Mesenchymal stem cell (in vitro differentiated cells and primary cell): Measurements from ENCODE around the gene CARD18.
A peak's percentile ranks its signal among the peaks of the same experiment; 100 is the strongest.

Source experiments
- DNase-seq: peaks from one replicate; pipeline ENCODE4 v3.0.0-alpha.2; 2013
- H2AFZ ChIP-seq: one replicate; pipeline ENCODE4 v1.6.1; 2013; ENCODE audit warnings: low read depth, mild to moderate bottlenecking, control low read depth, inconsistent platforms, low read length, moderate library complexity
- H2AK5ac ChIP-seq: 2 replicates; pipeline ENCODE4 v1.6.1; 2013; ENCODE audit warnings: low read length, moderate library complexity, mild to moderate bottlenecking, inconsistent platforms; ENCODE audit not compliant: severe bottlenecking
- H2BK120ac ChIP-seq: one replicate; pipeline ENCODE4 v1.6.1; 2013; ENCODE audit warnings: low read depth, mild to moderate bottlenecking, inconsistent platforms, low read length, moderate library complexity
- H2BK12ac ChIP-seq, 2 experiments: one replicate each; pipeline ENCODE4 v1.6.1; 2013; ENCODE audit warnings: inconsistent platforms in 2 of 2, low read length in 2 of 2, mild to moderate bottlenecking in 2 of 2, moderate library complexity in 2 of 2, control low read depth in 1 of 2
- H2BK15ac ChIP-seq: one replicate; pipeline ENCODE4 v1.6.1; 2013; ENCODE audit warnings: mild to moderate bottlenecking, low read depth, inconsistent platforms; ENCODE audit not compliant: poor library complexity, severe bottlenecking
- H2BK5ac ChIP-seq: 2 replicates; pipeline ENCODE4 v1.6.1; 2013; ENCODE audit warnings: low read depth, mild to moderate bottlenecking, low read length, control low read depth, inconsistent platforms; ENCODE audit not compliant: poor library complexity, severe bottlenecking
- H3K14ac ChIP-seq, 2 experiments: one replicate each; pipeline ENCODE4 v1.6.1; 2013; ENCODE audit warnings: inconsistent platforms in 2 of 2, low read length in 2 of 2, control low read depth in 1 of 2, mild to moderate bottlenecking in 1 of 2, moderate library complexity in 1 of 2
- H3K18ac ChIP-seq, 2 experiments: one replicate each; pipeline ENCODE4 v1.6.1; 2013; ENCODE audit warnings: inconsistent platforms in 2 of 2, low read length in 2 of 2, control low read depth in 1 of 2, low read depth in 1 of 2, mild to moderate bottlenecking in 1 of 2
- H3K23ac ChIP-seq, 2 experiments: one replicate each; pipeline ENCODE4 v1.6.1; 2013; ENCODE audit warnings: inconsistent platforms in 2 of 2, low read length in 2 of 2, mild to moderate bottlenecking in 2 of 2, moderate library complexity in 2 of 2, control low read depth in 1 of 2
- H3K27ac ChIP-seq: 2 replicates; pipeline ENCODE4 v1.5.1; 2013; ENCODE audit warnings: mild to moderate bottlenecking, moderate library complexity, low read length, control low read depth, inconsistent platforms; ENCODE audit not compliant: poor library complexity, severe bottlenecking
- H3K27me3 ChIP-seq, 2 experiments: 2 replicates each; pipeline versions ENCODE4 v1.6.1 to v1.7.0; 2013; ENCODE audit warnings: low read length in 2 of 2, mild to moderate bottlenecking in 2 of 2, moderate library complexity in 2 of 2, control low read depth in 1 of 2, inconsistent platforms in 1 of 2; ENCODE audit not compliant: control insufficient read depth in 1 of 2, insufficient read depth in 1 of 2
- H3K36me3 ChIP-seq, 2 experiments: 2 replicates each; pipeline versions ENCODE4 v1.6.1 to v1.7.0; 2013; ENCODE audit warnings: low read length in 2 of 2, control low read depth in 1 of 2, inconsistent platforms in 1 of 2, low read depth in 1 of 2, mild to moderate bottlenecking in 1 of 2; ENCODE audit not compliant: insufficient read depth in 2 of 2, control insufficient read depth in 1 of 2
- H3K4ac ChIP-seq, 2 experiments: one replicate each; pipeline ENCODE4 v1.6.1; 2013; ENCODE audit warnings: inconsistent platforms in 2 of 2, low read length in 2 of 2, mild to moderate bottlenecking in 2 of 2, moderate library complexity in 2 of 2, control low read depth in 1 of 2, low read depth in 1 of 2
- H3K4me1 ChIP-seq: 2 replicates; pipeline ENCODE4 v1.6.1; 2013; ENCODE audit warnings: low read depth, low read length, control low read depth; ENCODE audit not compliant: control insufficient read depth, insufficient read depth
- H3K4me2 ChIP-seq: 2 replicates; pipeline ENCODE4 v1.6.1; 2013; ENCODE audit warnings: low read length, mild to moderate bottlenecking, inconsistent platforms; ENCODE audit not compliant: poor library complexity, severe bottlenecking
- H3K4me3 ChIP-seq, 2 experiments: 2 replicates each; pipeline versions ENCODE4 v1.5.1 to v1.7.0; 2013; ENCODE audit warnings: low read length in 2 of 2, mild to moderate bottlenecking in 2 of 2, control low read depth in 1 of 2, low read depth in 1 of 2; ENCODE audit not compliant: insufficient read depth in 1 of 2
- H3K79me1 ChIP-seq: replicated peaks from 2 replicates; pipeline ENCODE4 v1.6.1; 2013; ENCODE audit warnings: mild to moderate bottlenecking, control low read depth, low read length, inconsistent platforms; ENCODE audit not compliant: poor library complexity, severe bottlenecking
- H3K9ac ChIP-seq: 2 replicates; pipeline ENCODE4 v1.7.0; 2013; ENCODE audit warnings: mild to moderate bottlenecking, low read length, moderate library complexity
- H3K9me3 ChIP-seq: 2 replicates; pipeline ENCODE4 v1.7.0; 2013; ENCODE audit warnings: mild to moderate bottlenecking, low read length; ENCODE audit not compliant: control insufficient read depth
- H4K8ac ChIP-seq: one replicate; pipeline ENCODE4 v1.6.1; 2013; ENCODE audit warnings: inconsistent platforms, mild to moderate bottlenecking, low read length, moderate library complexity
- H4K91ac ChIP-seq: one replicate; pipeline ENCODE4 v1.6.1; 2013; ENCODE audit warnings: mild to moderate bottlenecking, low read length, inconsistent platforms
- WGBS: methylation state at CpG from one replicate; pipeline ENCODE4 v1.1.7; 2013; ENCODE audit warnings: mixed read lengths; 5-methylcytosine and 5-hydroxymethylcytosine counted together

Gene CARD18

DNA sequence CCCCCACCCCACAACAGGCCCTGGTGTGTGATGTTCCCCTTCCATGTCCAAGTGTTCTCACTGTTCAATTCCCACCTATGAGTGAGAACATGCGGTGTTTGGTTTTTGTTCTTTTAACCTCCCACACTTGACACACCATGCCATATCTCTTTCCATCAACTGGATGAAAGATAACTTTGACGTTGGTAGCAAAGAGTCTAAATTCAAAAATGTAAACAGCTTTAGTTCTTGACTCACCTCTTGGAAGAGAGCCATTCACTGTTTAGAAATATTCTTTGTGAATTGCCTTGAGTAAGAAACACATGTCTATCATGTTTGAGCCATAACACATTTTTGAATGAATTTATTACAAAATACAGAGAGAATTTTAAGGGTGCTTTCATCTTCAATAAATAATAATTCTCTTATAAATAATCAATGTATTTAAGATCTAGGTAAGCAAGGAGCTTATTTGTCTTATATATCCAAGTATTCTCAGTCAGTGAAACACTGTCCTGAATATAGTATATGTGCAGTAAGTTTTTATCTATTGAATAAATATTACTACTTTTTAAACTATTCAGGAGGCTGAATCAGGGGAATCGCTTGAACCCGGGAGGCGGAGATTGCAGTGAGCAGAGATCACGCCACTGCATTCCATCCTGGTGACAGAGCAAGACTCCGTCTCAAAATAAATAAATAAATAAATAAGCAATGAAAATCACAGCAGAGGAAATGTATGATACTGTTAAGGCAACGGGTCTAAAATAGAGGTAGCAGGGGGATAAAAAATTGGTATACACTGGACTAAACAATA lies 6.7 kb downstream of the CARD18 start:
- Histone ChIP-seq H3K9me3 (peaks cover 8% of the 10 kb centered on the region), H2BK12ac (no peak overlapping the region), H3K27ac (no peak overlapping the region), H2BK5ac (no peak overlapping the region), H4K91ac (no peak overlapping the region), H2BK120ac (no peak overlapping the region), H3K4me2 (no peak overlapping the region), H3K9ac (no peak overlapping the region), H3K23ac (no peak overlapping the region), H3K4me1 (no peaks in the 10 kb centered on the region), H3K27me3 (no peaks in the 10 kb centered on the region), H2BK15ac (no peak overlapping the region), H3K79me1 (no peaks in the 10 kb centered on the region), H3K36me3 (no peaks in the 10 kb centered on the region), H3K14ac (no peak overlapping the region), H3K4ac (no peak overlapping the region), H2AK5ac (no peak overlapping the region), H4K8ac (no peak overlapping the region), H2AFZ (no peak overlapping the region), H3K4me3 (no peak overlapping the region), H3K18ac (no peak overlapping the region)
- 56% methylated on average over 3 of the region's 8 CpGs for WGBS
- DNase-seq, result peak; percentile 76

DNA sequence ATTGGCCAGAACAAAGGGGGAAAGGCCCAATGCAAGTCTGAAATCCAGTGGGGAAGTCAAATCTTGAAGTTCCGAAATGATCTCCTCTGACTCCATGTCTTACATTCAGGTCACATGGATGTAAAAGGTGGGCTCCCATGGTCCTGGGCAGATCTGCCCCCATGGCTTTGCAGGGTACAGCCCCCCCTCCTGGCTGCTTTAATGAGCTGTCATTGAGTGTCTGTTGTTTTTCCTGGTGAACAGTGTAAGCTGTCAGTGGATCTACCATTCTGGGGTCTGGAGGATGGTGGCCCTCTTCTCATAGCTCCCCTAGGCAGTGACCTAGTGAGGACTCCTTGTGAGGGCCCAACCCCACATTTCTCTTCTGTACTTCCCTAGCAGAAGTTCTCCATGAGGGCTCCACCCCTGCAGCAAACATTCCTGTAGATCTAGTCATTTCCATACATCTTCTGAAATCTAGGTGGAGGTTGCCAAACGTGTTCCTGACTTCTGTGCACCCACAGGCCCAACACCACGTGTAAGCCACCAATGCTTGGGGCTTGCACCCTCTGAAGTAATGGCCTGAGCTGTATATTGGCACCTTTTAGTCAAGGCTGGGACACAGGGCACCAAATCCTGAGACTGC lies 9.3 kb downstream of the CARD18 start:
- Histone ChIP-seq H2AK5ac (no peak overlapping the region), H2BK12ac (no peak overlapping the region), H3K27me3 (no peaks in the 10 kb centered on the region), H2BK15ac (no peak overlapping the region), H3K27ac (no peak overlapping the region), H3K4ac (no peak overlapping the region), H4K8ac (peak overlapping the region; percentile 17), H3K9me3 (peaks cover 8% of the 10 kb centered on the region), H4K91ac (no peak overlapping the region), H2AFZ (no peak overlapping the region), H3K4me1 (no peaks in the 10 kb centered on the region), H3K4me2 (no peak overlapping the region), H3K4me3 (no peak overlapping the region), H3K23ac (no peak overlapping the region), H3K14ac (no peak overlapping the region), H3K9ac (no peak overlapping the region), H3K18ac (no peak overlapping the region), H3K36me3 (no peaks in the 10 kb centered on the region), H3K79me1 (no peaks in the 10 kb centered on the region), H2BK5ac (no peak overlapping the region), H2BK120ac (no peak overlapping the region)
- WGBS, result 37% methylated on average over 2 of the region's 3 CpGs
- DNase-seq, result no peak

DNA sequence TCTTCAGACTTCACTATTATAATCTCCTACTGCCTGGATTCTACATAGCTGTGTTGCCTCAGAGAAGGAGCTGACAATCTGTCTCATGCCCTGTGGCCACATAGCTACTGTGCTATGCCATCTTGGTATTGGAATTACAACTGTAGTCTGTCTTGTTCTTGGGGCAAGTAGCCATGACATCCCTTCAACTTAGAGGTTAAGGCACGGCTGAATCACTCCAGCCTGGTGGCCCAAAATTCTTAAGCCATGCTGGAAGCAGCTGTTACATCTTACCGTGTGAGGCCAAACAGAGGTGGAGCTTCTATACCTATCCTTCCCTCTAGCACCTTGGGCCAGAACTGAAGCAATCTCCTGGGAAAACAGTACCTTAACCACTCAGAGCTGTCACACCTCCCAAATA lies 14.8 kb downstream of the CARD18 start:
- H3K18ac ChIP-seq, result no peak overlapping the region
- no peak overlapping the region for H2AFZ ChIP-seq
- H3K9me3 ChIP-seq, result no peaks in the 10 kb centered on the region
- H3K27me3 ChIP-seq, result no peaks in the 10 kb centered on the region
- peak overlapping the region; percentile 86 for H2BK15ac ChIP-seq
- no peak overlapping the region for H3K4me2 ChIP-seq
- H3K9ac ChIP-seq, result no peak overlapping the region
- no peaks in the 10 kb centered on the region for H3K4me1 ChIP-seq
- no peak overlapping the region for H2BK120ac ChIP-seq
- H2BK5ac ChIP-seq, result no peak overlapping the region
- no peak overlapping the region for H3K4ac ChIP-seq
- DNase-seq, result no peak
- no peak overlapping the region for H3K14ac ChIP-seq
- H4K91ac ChIP-seq, result no peak overlapping the region
- H3K4me3 ChIP-seq, result no peak overlapping the region
- 91% methylated on average over 2 of the region's 2 CpGs for WGBS
- H3K27ac ChIP-seq, result no peak overlapping the region
- no peaks in the 10 kb centered on the region for H3K79me1 ChIP-seq
- H2AK5ac ChIP-seq, result no peak overlapping the region
- H2BK12ac ChIP-seq, result no peak overlapping the region
- H3K36me3 ChIP-seq, result no peaks in the 10 kb centered on the region
- H4K8ac ChIP-seq, result no peak overlapping the region
- H3K23ac ChIP-seq, result no peak overlapping the region

DNA sequence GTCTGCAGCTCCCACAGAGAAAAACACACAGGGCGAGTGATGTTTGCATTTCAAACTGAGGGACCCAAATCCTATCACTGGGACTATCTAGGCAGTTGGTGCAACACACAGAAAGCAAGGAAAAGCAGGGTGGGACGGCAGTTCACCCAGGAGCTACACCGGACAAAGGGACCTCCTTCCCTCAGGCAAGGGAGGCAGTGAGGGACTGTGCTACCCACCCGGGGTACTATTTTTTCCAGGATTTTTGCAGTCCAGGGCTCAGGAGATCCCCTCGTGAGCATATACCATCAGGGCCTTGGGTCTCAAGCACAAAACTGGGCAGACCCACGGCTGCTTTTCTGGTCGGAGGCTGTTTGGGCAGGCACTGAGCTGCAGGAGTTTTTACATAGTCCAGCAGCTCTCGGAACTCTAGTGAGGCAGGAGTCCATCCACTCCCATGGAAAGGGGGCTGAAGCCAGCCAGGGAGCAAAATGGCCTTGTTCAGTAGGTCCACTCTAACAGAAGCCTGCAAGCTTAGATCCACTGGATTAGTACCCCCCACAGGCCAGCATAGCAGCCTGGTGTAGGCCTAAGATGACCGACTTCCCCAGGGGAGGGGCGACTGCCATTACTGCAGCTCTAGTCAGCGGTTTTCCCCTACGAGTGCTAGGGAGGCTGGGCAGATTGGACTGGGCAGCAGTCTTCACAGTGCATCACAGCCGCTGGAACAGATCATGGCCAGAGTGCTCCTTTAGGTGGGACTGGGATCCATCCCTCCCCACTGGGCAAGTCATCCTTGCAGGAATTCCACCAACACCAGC lies 28.2 kb downstream of the CARD18 start:
- no peak overlapping the region for H3K27ac ChIP-seq
- H4K91ac ChIP-seq, result peak overlapping the region; percentile 66
- H3K9ac ChIP-seq, result no peak overlapping the region
- no peaks in the 10 kb centered on the region for H3K9me3 ChIP-seq
- peak overlapping the region; percentile 28 to 79 for H3K18ac ChIP-seq
- H3K4me3 ChIP-seq, result no peak overlapping the region
- H3K4me2 ChIP-seq, result no peak overlapping the region
- H2AFZ ChIP-seq, result no peak overlapping the region
- no peak overlapping the region for H3K23ac ChIP-seq
- no peak overlapping the region for H2BK5ac ChIP-seq
- H2AK5ac ChIP-seq, result no peak overlapping the region
- no peaks in the 10 kb centered on the region for H3K4me1 ChIP-seq
- peak overlapping the region; percentile 19 for H2BK15ac ChIP-seq
- no peak for DNase-seq
- H3K27me3 ChIP-seq, result no peaks in the 10 kb centered on the region
- H2BK120ac ChIP-seq, result peak overlapping the region; percentile 11
- peak overlapping the region; percentile 29 to 93 for H2BK12ac ChIP-seq
- H3K79me1 ChIP-seq, result no peaks in the 10 kb centered on the region
- no peaks in the 10 kb centered on the region for H3K36me3 ChIP-seq
- WGBS, result 88% methylated on average over 13 of the region's 13 CpGs
- peak overlapping the region in 1 of 2 experiments; percentile 60 for H3K4ac ChIP-seq
- H4K8ac ChIP-seq, result peak overlapping the region; percentile 85
- peak overlapping the region in 1 of 2 experiments; percentile 16 for H3K14ac ChIP-seq
